ENCODE measurements around the gene CACNA1G. TPM values are rescaled to one million over a fixed set of nuclear protein-coding genes. Genes with fewer than 3 reads are reported as not detected.

The CACNA1G gene
- total and polyA plus RNA-seq, 9 of the 15 experiments (the other 6 are each of a cell fraction or from before 2014, with no cell fraction given) = 0.01 TPM; not detected in 8

- TF ChIP-seq CXXC5 (CRISPR knock-in tag; IDR thresholded peaks at IDR 0.05) = peak; percentile 33; the same call in 1 of the 2 replicates
- 0 out of 2 replicates have a peak, but pooled peaks have one; percentile 16 for TF ChIP-seq CREM (IDR thresholded peaks at IDR 0.05; ENCODE audit: low read depth)
- TF ChIP-seq GATAD2B (IDR thresholded peaks at IDR 0.05; ENCODE audit: borderline replicate concordance) = no peak
- no peak for TF ChIP-seq IRF2 (CRISPR knock-in tag; IDR thresholded peaks at IDR 0.05)
- TF ChIP-seq ZNF696 (CRISPR knock-in tag; conservative IDR thresholded peaks at IDR 0.05) = no peak
- no peak for TF ChIP-seq NFIX (CRISPR knock-in tag; IDR thresholded peaks at IDR 0.05; ENCODE audit: low read depth)
- TF ChIP-seq, protein P1, sequence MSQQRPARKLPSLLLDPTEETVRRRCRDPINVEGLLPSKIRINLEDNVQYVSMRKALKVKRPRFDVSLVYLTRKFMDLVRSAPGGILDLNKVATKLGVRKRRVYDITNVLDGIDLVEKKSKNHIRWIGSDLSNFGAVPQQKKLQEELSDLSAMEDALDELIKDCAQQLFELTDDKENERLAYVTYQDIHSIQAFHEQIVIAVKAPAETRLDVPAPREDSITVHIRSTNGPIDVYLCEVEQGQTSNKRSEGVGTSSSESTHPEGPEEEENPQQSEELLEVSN (IDR thresholded peaks at IDR 0.05; ENCODE audit: borderline replicate concordance in 1 of 2, extremely low read depth in 1 of 2, insufficient read depth in 1 of 2, insufficient read length in 1 of 2, low read depth in 1 of 2, low read length in 1 of 2, poor library complexity in 1 of 2, severe bottlenecking in 1 of 2) = no peak
- TF ChIP-seq MYC (IDR thresholded peaks at IDR 0.05; ENCODE audit: low read depth, low read length) = 0 out of 2 replicates have a peak, but pooled peaks have one; percentile 43
- TF ChIP-seq MYC (CRISPR knock-in tag; IDR thresholded peaks at IDR 0.05; ENCODE audit: borderline replicate concordance, low read depth) = no peak
- TF ChIP-seq, protein P2, sequence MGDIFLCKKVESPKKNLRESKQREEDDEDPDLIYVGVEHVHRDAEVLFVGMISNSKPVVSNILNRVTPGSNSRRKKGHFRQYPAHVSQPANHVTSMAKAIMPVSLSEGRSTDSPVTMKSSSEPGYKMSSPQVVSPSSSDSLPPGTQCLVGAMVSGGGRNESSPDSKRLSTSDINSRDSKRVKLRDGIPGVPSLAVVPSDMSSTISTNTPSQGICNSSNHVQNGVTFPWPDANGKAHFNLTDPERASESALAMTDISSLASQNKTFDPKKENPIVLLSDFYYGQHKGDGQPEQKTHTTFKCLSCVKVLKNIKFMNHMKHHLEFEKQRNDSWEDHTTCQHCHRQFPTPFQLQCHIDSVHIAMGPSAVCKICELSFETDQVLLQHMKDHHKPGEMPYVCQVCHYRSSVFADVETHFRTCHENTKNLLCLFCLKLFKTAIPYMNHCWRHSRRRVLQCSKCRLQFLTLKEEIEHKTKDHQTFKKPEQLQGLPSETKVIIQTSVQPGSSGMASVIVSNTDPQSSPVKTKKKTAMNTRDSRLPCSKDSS (IDR thresholded peaks at IDR 0.05; ENCODE audit: low read depth, partially characterized antibody) = no peak
- TF ChIP-seq CTBP1 (IDR thresholded peaks at IDR 0.05; ENCODE audit: borderline replicate concordance) = peak; percentile 43; the same call in 1 of the 2 replicates
- peak; percentile 21 for TF ChIP-seq SP2 (IDR thresholded peaks at IDR 0.05; ENCODE audit: extremely low read depth, low read depth, low read length, poor library complexity, severe bottlenecking)
- 0 out of 2 replicates have a peak, but pooled peaks have one; percentile 14 for TF ChIP-seq DIDO1 (tag; IDR thresholded peaks at IDR 0.05; ENCODE audit: low read depth)
- no peak for TF ChIP-seq ZNF644 (tag; IDR thresholded peaks at IDR 0.05; ENCODE audit: low read depth)
- TF ChIP-seq BHLHE40 (IDR thresholded peaks at IDR 0.05; ENCODE audit: low read length) = peak; percentile 54; the same call in 1 of the 2 replicates
- no peak for TF ChIP-seq BRF1 (IDR thresholded peaks at IDR 0.05; ENCODE audit: borderline replicate concordance, extremely low read depth, insufficient read length)
- TF ChIP-seq, protein P3, sequence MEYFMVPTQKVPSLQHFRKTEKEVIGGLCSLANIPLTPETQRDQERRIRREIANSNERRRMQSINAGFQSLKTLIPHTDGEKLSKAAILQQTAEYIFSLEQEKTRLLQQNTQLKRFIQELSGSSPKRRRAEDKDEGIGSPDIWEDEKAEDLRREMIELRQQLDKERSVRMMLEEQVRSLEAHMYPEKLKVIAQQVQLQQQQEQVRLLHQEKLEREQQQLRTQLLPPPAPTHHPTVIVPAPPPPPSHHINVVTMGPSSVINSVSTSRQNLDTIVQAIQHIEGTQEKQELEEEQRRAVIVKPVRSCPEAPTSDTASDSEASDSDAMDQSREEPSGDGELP (CRISPR knock-in tag; IDR thresholded peaks at IDR 0.05; ENCODE audit: borderline replicate concordance) = 0 out of 2 replicates have a peak, but pooled peaks have one; percentile 26
- TF ChIP-seq, protein P4, sequence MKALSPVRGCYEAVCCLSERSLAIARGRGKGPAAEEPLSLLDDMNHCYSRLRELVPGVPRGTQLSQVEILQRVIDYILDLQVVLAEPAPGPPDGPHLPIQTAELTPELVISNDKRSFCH (CRISPR knock-in tag; IDR thresholded peaks at IDR 0.05) = no peak
- TF ChIP-seq, protein P4 (tag; IDR thresholded peaks at IDR 0.05) = peak; percentile 36; the same call in 1 of the 2 replicates
- TF ChIP-seq, protein P5, sequence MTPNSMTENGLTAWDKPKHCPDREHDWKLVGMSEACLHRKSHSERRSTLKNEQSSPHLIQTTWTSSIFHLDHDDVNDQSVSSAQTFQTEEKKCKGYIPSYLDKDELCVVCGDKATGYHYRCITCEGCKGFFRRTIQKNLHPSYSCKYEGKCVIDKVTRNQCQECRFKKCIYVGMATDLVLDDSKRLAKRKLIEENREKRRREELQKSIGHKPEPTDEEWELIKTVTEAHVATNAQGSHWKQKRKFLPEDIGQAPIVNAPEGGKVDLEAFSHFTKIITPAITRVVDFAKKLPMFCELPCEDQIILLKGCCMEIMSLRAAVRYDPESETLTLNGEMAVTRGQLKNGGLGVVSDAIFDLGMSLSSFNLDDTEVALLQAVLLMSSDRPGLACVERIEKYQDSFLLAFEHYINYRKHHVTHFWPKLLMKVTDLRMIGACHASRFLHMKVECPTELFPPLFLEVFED (CRISPR knock-in tag; conservative IDR thresholded peaks at IDR 0.05) = no peak
Measured at GRCh38 chr17:50626037-50626574, 65.6 kb downstream of the CACNA1G start (continued).
